ENCODE results near the gene TM4SF4. TPM values are rescaled to one million over a fixed set of nuclear protein-coding genes. Genes with fewer than 3 reads are reported as not detected.
A peak's percentile ranks its signal among the peaks of the same experiment; 100 is the strongest.

TM4SF4 gene
- total RNA-seq, 1 donor from 2014 or later, result not detected

- DNase-seq (no peak), ATAC-seq (peak in 1 of 2 donors; percentile 20)
- H3K27ac ChIP-seq, result no peak overlapping the region
- H3K36me3 ChIP-seq, result peaks cover 15% of the 10 kb centered on the region
- no peaks in the 10 kb centered on the region for H3K27me3 ChIP-seq (ENCODE audit: low read depth)
- peaks cover 22% of the 10 kb centered on the region for H3K4me1 ChIP-seq
- no peak for TF ChIP-seq CTCF (IDR thresholded peaks at IDR 0.05)
- H3K4me3 ChIP-seq, result no peak overlapping the region
- no peaks in the 10 kb centered on the region for H3K9me3 ChIP-seq
- intact Hi-C loops (cut with DNase I), result no loop called here
Measured at GRCh38 chr3:149541091-149541491, 66.6 kb downstream of the TM4SF4 start.

- ATAC-seq (peak; percentile 70 to 78), DNase-seq (no peak)
- H3K36me3 ChIP-seq, result peaks cover 15% of the 10 kb centered on the region
- no peak for TF ChIP-seq CTCF (IDR thresholded peaks at IDR 0.05)
- peaks cover 14% of the 10 kb centered on the region for H3K4me1 ChIP-seq
- no peak overlapping the region for H3K4me3 ChIP-seq
- H3K9me3 ChIP-seq, result no peaks in the 10 kb centered on the region
- peak overlapping the region; percentile 38 for H3K27ac ChIP-seq
- intact Hi-C loops (cut with DNase I), result no loop called here
- no peaks in the 10 kb centered on the region for H3K27me3 ChIP-seq (ENCODE audit: low read depth)
Measured at GRCh38 chr3:149542375-149543312, 68.1 kb downstream of the TM4SF4 start.

- DNase-seq (no peak), ATAC-seq (no peak)
- no peaks in the 10 kb centered on the region for H3K9me3 ChIP-seq
- peaks cover 15% of the 10 kb centered on the region for H3K36me3 ChIP-seq
- no peak overlapping the region for H3K27ac ChIP-seq
- H3K27me3 ChIP-seq (ENCODE audit: low read depth), result no peaks in the 10 kb centered on the region
- intact Hi-C loops (cut with DNase I), result no loop called here
- no peak overlapping the region for H3K4me3 ChIP-seq
- peaks cover 25% of the 10 kb centered on the region for H3K4me1 ChIP-seq
- TF ChIP-seq CTCF (IDR thresholded peaks at IDR 0.05), result no peak
Measured at GRCh38 chr3:149545049-149545448, 70.6 kb downstream of the TM4SF4 start.

- peaks cover 28% of the 10 kb centered on the region for H3K4me1 ChIP-seq
- no peaks in the 10 kb centered on the region for H3K9me3 ChIP-seq
- DNase-seq (no peak), ATAC-seq (peak in 1 of 2 donors; percentile 28)
- intact Hi-C loops (cut with DNase I), result no loop called here
- H3K27me3 ChIP-seq (ENCODE audit: low read depth), result no peaks in the 10 kb centered on the region
- peaks cover under 1% of the 10 kb centered on the region for H3K36me3 ChIP-seq
- TF ChIP-seq CTCF (IDR thresholded peaks at IDR 0.05), result no peak
- H3K27ac ChIP-seq, result peak overlapping the region; percentile 62
- H3K4me3 ChIP-seq, result no peak overlapping the region
Measured at GRCh38 chr3:149547413-149547812, 72.9 kb downstream of the TM4SF4 start.

GRCh38 chr3:149547954-149548668, 73.6 kb downstream of the TM4SF4 start:
- TF ChIP-seq CTCF (IDR thresholded peaks at IDR 0.05), result no peak
- Histone ChIP-seq H3K36me3 (no peaks in the 10 kb centered on the region), H3K4me3 (no peak overlapping the region), H3K27me3 (ENCODE audit: low read depth) (no peaks in the 10 kb centered on the region), H3K4me1 (peaks cover 22% of the 10 kb centered on the region), H3K9me3 (no peaks in the 10 kb centered on the region), H3K27ac (peak overlapping the region; percentile 62)
- DNase-seq (no peak), ATAC-seq (peak; percentile 85 to 89)
- intact Hi-C loops (cut with DNase I), result no loop called here

Measured in lower lobe of right lung (tissue), 2 donors.